Measurements from ENCODE around the gene CD4. TPM values are rescaled to one million over a fixed set of nuclear protein-coding genes. Genes with fewer than 3 reads are reported as not detected.

The CD4 gene
- total RNA-seq, 1 experiment from 2014 or later = 0.42 TPM

DNA sequence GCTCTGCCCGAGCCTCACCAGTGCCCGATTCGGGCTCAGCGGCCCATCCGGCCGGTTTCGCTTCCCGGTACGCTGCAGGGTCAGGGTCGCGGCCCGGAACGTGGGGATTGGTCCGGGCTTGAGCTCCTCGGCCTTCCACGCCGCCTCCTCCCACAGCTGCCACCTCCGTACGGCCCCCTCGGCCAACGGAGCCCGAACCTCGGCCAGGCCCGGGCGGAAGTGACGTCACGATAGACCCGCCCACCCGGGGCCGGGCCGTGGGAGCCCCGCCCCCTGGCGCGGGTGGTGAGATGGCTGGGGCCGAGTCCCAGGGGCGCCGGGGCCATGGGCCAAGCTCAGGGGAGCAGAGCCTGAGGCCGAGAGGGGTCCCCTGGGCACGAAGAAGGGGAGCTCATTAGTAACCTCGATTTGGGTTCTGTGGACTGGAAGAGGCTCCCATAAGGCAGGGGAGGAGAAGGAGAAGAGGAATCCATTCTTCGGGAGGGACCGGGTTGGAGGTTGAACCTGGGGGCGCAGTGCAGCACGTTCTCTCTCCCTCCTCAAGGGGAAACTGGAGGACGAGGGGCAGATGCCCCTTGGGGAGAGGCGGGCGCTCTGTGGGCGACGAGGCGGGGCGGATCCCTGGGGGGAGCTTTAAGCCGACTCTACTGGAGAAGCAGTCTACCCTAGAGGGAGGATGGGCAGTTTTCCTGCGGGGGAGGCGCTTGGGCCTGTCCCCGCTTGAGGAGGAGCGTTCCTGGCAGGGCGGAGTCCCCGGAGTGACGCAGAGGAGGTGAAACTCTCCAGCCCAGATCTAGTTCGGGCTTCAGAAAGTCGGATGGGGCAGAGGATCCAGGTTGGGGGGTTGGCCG lies 36.2 kb upstream of the CD4 start, which contains the start of gene MLF2:
MLF2 (minus strand) TSS at position 221 of the 851 bp plus-strand sequence. CDS start 807 bp downstream, outside the sequence.
- BruUV-seq (replicated peaks) = TSS peak; percentile 88
- H3K4me2 ChIP-seq (ENCODE audit: low read length) = peak within 1 kb of the TSS; percentile 76
- peak; percentile 97 for DNase-seq (ENCODE audit: low read depth, low spot score)
- H2AFZ ChIP-seq (ENCODE audit: low read depth, low read length, poor library complexity, severe bottlenecking) = no peak within 1 kb of the TSS
- H3K27me3 ChIP-seq (ENCODE audit: insufficient read depth, low read length) = no peaks in the 10 kb centered on the region
- peaks cover 26 to 36% of the 10 kb centered on the region in 2 experiments; a peak in 3 of 4 replicates for H3K36me3 ChIP-seq (ENCODE audit: control insufficient read depth in 1 of 2, insufficient read depth in 2 of 2, low read length in 2 of 2)
- ChIA-PET RAD21 (ENCODE audit: low non-redundant PET in 1 of 2, low total read pairs in 2 of 2, uncharacterized antibody in 2 of 2, unreplicated experiment in 2 of 2) (interaction anchor here (0.8 to 2.9 kb wide), 4 partner anchors 12 to 29 kb away, joined by 3 to 15 read pairs (median 4); partner anchors contain the start of genes COPS7A (in 1 of the 2) and PTMS (in 1 of the 2)), POLR2A (interaction anchor here (0.5 to 3.3 kb wide), 21 partner anchors 8 to 219 kb away, joined by 3 to 41 read pairs (median 3); partner anchors contain the start of genes CDCA3, COPS7A, GAPDH and PTMS), CTCF (interaction anchor here (0.7 to 4.6 kb wide), 26 partner anchors 8 to 184 kb away, joined by 3 to 53 read pairs (median 7); partner anchors contain the start of genes CDCA3, COPS7A, GPR162 and LAG3)
- intact Hi-C loops (cut with micrococcal nuclease) = loop anchor here (1.0 to 5.0 kb wide), 4 partner anchors 14 to 209 kb away; partner anchors contain the start of gene PTMS
- H3K9ac ChIP-seq (ENCODE audit: low read length) = peak within 1 kb of the TSS; percentile 99
- H3K9me3 ChIP-seq (ENCODE audit: control insufficient read depth in 1 of 2, insufficient read depth in 1 of 2, low read depth in 1 of 2, low read length in 2 of 2) = no peaks in the 10 kb centered on the region
- peak; percentile 74 for TF ChIP-seq POLR2AphosphoS5 (IDR thresholded peaks at IDR 0.05; ENCODE audit: low read depth, low read length)
- TF ChIP-seq TCF7L2 (IDR thresholded peaks at IDR 0.05; ENCODE audit: borderline replicate concordance, extremely low read depth, insufficient read depth, insufficient read length) = no peak
- TF ChIP-seq POLR2A (IDR thresholded peaks at IDR 0.05; ENCODE audit: borderline replicate concordance, extremely low read depth, insufficient read depth, insufficient read length) = peak; percentile 83
- peak; percentile 44; the same call in 1 of the 2 replicates for TF ChIP-seq SP1 (IDR thresholded peaks at IDR 0.05; ENCODE audit: low read depth)
- TF ChIP-seq, protein P1, sequence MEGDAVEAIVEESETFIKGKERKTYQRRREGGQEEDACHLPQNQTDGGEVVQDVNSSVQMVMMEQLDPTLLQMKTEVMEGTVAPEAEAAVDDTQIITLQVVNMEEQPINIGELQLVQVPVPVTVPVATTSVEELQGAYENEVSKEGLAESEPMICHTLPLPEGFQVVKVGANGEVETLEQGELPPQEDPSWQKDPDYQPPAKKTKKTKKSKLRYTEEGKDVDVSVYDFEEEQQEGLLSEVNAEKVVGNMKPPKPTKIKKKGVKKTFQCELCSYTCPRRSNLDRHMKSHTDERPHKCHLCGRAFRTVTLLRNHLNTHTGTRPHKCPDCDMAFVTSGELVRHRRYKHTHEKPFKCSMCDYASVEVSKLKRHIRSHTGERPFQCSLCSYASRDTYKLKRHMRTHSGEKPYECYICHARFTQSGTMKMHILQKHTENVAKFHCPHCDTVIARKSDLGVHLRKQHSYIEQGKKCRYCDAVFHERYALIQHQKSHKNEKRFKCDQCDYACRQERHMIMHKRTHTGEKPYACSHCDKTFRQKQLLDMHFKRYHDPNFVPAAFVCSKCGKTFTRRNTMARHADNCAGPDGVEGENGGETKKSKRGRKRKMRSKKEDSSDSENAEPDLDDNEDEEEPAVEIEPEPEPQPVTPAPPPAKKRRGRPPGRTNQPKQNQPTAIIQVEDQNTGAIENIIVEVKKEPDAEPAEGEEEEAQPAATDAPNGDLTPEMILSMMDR (IDR thresholded peaks at IDR 0.05 in 2 of 3, conservative IDR thresholded peaks at IDR 0.05 in 1 of 3; ENCODE audit: borderline replicate concordance in 1 of 3, insufficient read depth in 1 of 3, low read depth in 2 of 3, low read length in 2 of 3) = no peak; a peak in 4 of 6 replicates
- TF ChIP-seq SIN3A (IDR thresholded peaks at IDR 0.05; ENCODE audit: low read depth) = peak; percentile 24; the same call in 1 of the 2 replicates
- TF ChIP-seq ZFX (IDR thresholded peaks at IDR 0.05) = peak; percentile 97
- no peak; the same call in 1 of the 2 replicates for TF ChIP-seq RAD21 (IDR thresholded peaks at IDR 0.05; ENCODE audit: low read depth)
- TF ChIP-seq EGR1 (IDR thresholded peaks at IDR 0.05; ENCODE audit: low read depth) = peak; percentile 83
- TF ChIP-seq YY1 (IDR thresholded peaks at IDR 0.05; ENCODE audit: extremely low read depth, insufficient replicate concordance, low read depth, low read length) = peak; percentile 24
- peak within 1 kb of the TSS; percentile 94 to 99 for H3K4me3 ChIP-seq (replicated peaks in 1 of 2; ENCODE audit: low read depth in 1 of 2, low read length in 2 of 2)
- ATAC-seq = peak; percentile 92
- H3K27ac ChIP-seq (ENCODE audit: low read depth, low read length) = peak within 1 kb of the TSS; percentile 92
- no peaks in the 10 kb centered on the region for H4K20me1 ChIP-seq (ENCODE audit: insufficient read depth)
- no peaks in the 10 kb centered on the region for H3K9me2 ChIP-seq (ENCODE audit: insufficient read depth)
- peaks cover 31% of the 10 kb centered on the region for H3K79me2 ChIP-seq (ENCODE audit: insufficient read depth, low read length)
- peaks cover 14 to 32% of the 10 kb centered on the region in 2 experiments; a peak in 3 of 4 replicates for H3K4me1 ChIP-seq (ENCODE audit: control insufficient read depth in 1 of 2, insufficient read depth in 2 of 2, low read length in 2 of 2)
